ENCODE data around the gene CRIP1. TPM values are rescaled to one million over a fixed set of nuclear protein-coding genes. Genes with fewer than 3 reads are reported as not detected.
A peak's percentile ranks its signal among the peaks of the same experiment; 100 is the strongest.

CRIP1 gene
- total RNA-seq, 1 donor from 2014 or later: 0.99 TPM

GRCh38 chr14:105480199-105480746, 6.4 kb upstream of the CRIP1 start:
- no peak for DNase-seq (ENCODE audit: low read depth)

- DNase-seq (ENCODE audit: low read depth): peak; percentile 92
These were observed 5.6 kb upstream of the CRIP1 start for GRCh38 chr14:105480807-105481801.

GRCh38 chr14:105481886-105482457, 4.7 kb upstream of the CRIP1 start:
- peak; percentile 94 for DNase-seq (ENCODE audit: low read depth)

GRCh38 chr14:105482486-105483110, 4.1 kb upstream of the CRIP1 start:
- DNase-seq (ENCODE audit: low read depth): no peak

- peak; percentile 86 for DNase-seq (ENCODE audit: low read depth)
These were observed 3.2 kb upstream of the CRIP1 start for GRCh38 chr14:105483300-105484068.

DNA sequence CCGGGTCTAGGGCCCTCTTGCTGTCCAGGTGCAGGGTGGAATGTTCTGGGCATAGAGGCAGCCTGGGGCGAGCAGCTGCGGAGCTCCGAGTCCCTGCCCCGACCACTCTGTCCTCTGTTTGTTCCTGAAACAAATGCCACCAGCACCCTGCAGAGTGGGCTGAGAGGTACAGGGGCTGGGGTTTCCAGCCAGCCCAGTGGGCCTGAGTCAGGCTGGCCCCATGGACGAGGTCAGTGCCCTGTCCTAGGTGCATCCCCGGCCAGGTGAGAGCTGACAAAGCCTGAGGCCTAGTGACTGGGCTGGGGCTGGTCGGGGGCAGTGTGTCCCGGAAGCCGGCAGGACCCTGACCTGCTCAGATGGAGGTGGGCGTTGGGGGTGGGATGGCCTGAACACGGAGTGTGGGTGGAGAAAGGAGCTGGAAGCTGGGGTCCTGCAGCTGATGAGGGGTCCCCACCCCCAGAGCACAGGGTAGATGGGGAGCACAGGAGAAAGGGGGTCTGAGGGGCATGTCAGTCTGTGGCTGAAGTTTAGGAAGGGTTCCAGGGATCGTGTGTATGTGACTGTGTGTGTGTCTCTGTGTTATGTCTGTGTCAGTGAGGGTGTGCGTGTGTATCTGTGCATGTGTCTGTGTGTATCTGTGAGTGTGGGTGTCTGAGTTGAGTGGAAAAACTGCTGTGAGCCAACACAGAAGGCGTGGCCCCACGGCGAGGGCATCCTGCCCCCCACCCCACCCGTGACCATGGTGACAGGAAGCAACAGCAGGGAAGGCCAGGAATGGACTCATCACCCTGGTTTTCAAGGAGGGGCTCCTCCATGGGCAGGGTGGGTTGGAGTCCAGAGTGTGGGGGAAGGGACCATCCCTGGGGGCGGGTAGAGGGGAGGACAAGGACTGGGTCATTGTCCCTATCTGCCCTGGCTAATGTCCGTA, 2.4 kb upstream of the CRIP1 start:
- peak; percentile 53 for DNase-seq (ENCODE audit: low read depth)

GRCh38 chr14:105484997-105485393, 1.7 kb upstream of the CRIP1 start:
- no peak for DNase-seq (ENCODE audit: low read depth)

DNA sequence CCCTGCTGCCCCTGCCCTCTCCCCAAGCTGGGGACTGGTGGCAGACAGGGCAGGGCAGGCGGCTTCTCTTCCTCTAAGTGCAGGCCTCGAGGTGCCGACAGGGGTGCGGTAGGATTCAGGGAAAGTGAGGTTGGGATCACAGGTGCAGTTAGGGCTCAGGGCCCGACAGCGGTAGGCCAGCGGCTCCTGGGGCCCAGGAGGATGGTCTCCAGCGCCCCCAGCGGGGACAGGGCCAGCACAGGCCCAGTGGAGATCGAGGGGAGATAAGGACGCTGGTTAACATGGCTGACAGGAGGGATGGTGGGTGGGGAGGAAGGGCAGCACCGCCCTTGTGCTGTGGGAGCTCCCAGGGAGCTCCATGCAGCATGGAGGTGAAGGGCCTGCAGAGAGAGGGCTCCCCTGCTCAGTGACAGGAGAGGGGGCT, 935 bp upstream of the CRIP1 start:
- DNase-seq (ENCODE audit: low read depth): no peak

- no peak for DNase-seq (ENCODE audit: low read depth)
These were observed 325 bp downstream of the CRIP1 start for GRCh38 chr14:105486974-105487448.

DNA sequence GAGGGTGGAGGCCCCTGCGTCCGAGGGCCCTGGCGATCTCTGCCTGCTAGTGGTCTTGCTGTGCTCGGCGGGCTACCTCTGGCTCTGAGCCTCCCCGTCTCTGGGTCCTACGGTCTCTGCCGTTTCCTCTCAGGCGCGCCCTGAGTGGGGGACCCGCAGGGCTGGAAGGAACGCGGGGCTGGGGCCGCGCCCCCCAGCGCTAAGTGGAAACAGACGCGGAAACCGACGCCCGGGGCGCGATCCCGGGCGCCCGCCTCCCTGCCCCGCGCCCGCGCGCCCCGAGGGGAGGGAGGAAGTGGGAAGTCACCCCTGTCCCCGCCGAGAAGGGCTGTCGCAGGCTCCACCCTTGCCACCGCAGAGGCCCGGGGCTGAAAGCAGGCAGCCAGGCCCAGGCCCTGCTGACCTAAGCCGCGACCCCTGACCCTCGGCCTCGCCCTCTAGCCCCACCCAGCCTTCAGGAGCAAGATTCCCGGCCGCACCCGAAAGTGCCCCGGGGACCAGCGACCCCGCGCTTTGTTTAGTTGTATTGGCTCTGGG, 831 bp downstream of the CRIP1 start:
- no peak for DNase-seq (ENCODE audit: low read depth)

- no peak for DNase-seq (ENCODE audit: low read depth)
These were observed 1.5 kb downstream of the CRIP1 start for GRCh38 chr14:105487986-105488777.

DNA sequence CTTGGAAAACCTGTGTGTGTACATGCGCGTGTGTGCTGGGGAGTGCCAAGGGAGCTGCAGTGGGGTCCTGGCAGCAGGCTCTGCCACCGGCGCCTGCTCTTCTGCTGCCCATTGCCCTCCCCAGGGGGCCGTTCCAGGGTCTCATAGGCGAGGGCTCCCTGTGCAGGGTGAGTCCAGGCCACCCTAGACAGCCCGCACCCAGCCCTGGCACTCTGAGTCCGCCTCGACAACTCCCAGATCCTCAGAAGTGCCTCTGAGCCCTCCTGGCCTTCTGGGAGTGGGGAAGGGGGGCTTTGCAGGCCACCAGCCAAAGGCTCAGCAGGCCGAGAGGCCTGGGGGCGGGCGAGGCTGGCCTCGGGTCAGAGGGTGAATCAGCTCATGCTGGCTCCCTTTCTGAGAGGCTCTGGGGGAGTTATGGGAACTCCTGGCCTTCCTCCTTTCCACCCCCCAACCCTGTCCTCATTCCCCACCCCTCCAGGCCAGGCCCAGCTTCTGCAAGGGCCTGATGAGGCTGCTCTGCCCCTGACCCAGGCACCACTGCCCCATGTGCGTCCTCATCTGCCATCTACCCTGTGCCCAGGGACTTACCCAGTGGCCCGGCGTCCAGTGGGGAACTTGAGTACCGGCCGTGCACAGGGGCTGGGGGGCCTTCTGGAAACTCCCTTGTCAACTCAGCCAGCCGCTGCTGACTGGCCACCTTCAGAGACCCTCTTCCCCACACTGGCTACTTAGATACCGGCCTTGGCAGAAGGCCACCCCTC, 2.3 kb downstream of the CRIP1 start:
- DNase-seq (ENCODE audit: low read depth): no peak

- DNase-seq (ENCODE audit: low read depth): peak; percentile 94
These were observed 3.0 kb downstream of the CRIP1 start for GRCh38 chr14:105489542-105490266.

GRCh38 chr14:105490267-105490571, 3.5 kb downstream of the CRIP1 start:
- no peak for DNase-seq (ENCODE audit: low read depth)

- peak; percentile 100 for DNase-seq (ENCODE audit: low read depth)
These were observed 4.1 kb downstream of the CRIP1 start, which contains the start of gene TEDC1 for GRCh38 chr14:105490572-105491365. Gene TEDC1 (plus strand): TSS chr14:105491246. CDS start chr14:105491376, 130 bp downstream.

GRCh38 chr14:105491366-105491973, 4.8 kb downstream of the CRIP1 start:
- DNase-seq (ENCODE audit: low read depth): peak; percentile 23

Data from myocyte (in vitro differentiated cells).